DOHH2 (cell line): ENCODE data around the gene ROBO2.

Experiments used
- CTCF ChIP-seq: fragments of 200-600 bp; sonication (generic); IDR thresholded peaks from one replicate; pipeline ENCODE4 v1.5.1; 2014; ENCODE audit warnings: antibody characterized with exemption, mild to moderate bottlenecking, low read depth, low read length; ENCODE audit not compliant: poor library complexity, severe bottlenecking
- EZH2phosphoT487 ChIP-seq: fragments of 200-600 bp; sonication (generic); IDR thresholded peaks from 2 replicates; pipeline ENCODE4 v1.6.1; 2017; ENCODE audit warnings: borderline replicate concordance, mild to moderate bottlenecking, antibody characterized with exemption, low read length, moderate library complexity, mixed read lengths

GRCh38 chr3:77055841-77056341 is 16.0 kb downstream of the ROBO2 start:
- TF ChIP-seq CTCF (no peak), EZH2phosphoT487 (no peak)
